ENCODE data around the gene LIMS3.
"Not testable (repeated sequence)": the region's sequence is repeated elsewhere in the genome, so short reads cannot be mapped to it uniquely, and the experiment has no call there.

The LIMS3 gene

GRCh38 chr2:109963942-109964341 lies 65.5 kb downstream of the LIMS3 start:
- H3K4me3 ChIP-seq (ENCODE audit: low read length); H3K36me3 ChIP-seq (replicated peaks; ENCODE audit: low read depth, low read length); H4K20me1 ChIP-seq (ENCODE audit: insufficient read depth, low read length); H3K4me1 ChIP-seq (ENCODE audit: low read length); H3K27ac ChIP-seq (ENCODE audit: low read length); H2AFZ ChIP-seq (ENCODE audit: low read depth, low read length); H3K9ac ChIP-seq (ENCODE audit: low read length); H3K79me2 ChIP-seq (ENCODE audit: low read length); H3K4me2 ChIP-seq (ENCODE audit: low read length); H3K27me3 ChIP-seq (ENCODE audit: low read depth, low read length); H3K9me3 ChIP-seq (ENCODE audit: insufficient read depth, low read length): not testable (repeated sequence)

DNA sequence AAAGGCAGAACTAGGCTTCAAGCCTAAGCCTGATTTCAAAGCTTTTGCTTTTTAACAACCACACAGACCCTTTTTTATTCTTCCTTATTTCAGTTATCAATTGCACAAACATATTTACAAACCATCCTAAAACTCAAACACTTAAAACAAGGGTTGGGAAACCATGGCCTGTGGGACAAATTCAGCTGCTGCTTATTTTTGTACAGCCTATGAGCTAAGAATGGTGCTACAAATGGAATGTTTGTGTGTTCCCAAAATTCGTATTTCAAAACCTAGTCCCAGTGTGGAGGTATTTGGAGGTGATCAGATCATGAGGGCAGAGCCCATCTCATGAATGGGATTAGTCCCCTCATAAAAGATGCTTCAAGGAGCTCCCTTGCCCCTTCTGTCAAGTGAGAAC lies 67.0 kb downstream of the LIMS3 start:
- H3K4me1 ChIP-seq (ENCODE audit: low read length), result not testable (repeated sequence)

DNA sequence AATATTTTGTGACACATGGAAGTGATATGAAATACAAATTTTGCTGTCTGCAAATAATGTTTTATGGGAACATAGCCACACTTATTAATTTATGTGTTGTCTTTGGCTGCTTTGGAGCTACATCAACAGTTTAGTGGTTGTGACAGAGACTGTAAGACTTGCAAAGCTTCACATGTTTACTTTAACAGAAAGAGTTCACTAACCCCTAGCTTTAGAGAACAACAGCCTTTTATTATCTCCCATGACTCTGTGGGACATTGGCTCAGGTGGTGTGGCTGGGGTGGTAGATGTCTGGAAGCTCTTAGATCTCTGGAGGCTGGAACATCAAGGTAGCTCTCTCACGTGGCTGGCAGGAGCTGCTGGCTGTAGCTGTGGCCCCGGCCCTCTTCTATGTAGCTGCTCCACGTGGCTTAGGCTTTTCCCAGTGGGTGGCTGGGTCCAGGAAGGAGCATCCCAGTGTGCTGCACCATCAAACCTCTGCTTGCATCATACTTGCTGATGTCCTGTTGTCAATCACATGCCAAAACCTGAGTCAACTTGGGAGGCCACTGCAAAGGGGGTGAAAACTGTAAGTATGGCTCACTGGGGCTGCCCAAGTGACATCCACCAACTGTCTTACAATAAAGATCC lies 67.7 kb downstream of the LIMS3 start:
- H3K9ac ChIP-seq (ENCODE audit: low read length); H3K4me3 ChIP-seq (ENCODE audit: low read length); H2AFZ ChIP-seq (ENCODE audit: low read depth, low read length); H3K27me3 ChIP-seq (ENCODE audit: low read depth, low read length); H3K4me2 ChIP-seq (ENCODE audit: low read length); H3K9me3 ChIP-seq (ENCODE audit: insufficient read depth, low read length); H3K79me2 ChIP-seq (ENCODE audit: low read length); H3K36me3 ChIP-seq (replicated peaks; ENCODE audit: low read depth, low read length); H3K4me1 ChIP-seq (ENCODE audit: low read length); H3K27ac ChIP-seq (ENCODE audit: low read length); H4K20me1 ChIP-seq (ENCODE audit: insufficient read depth, low read length): not testable (repeated sequence)

More for the DNA sequence above, 67.0 kb downstream of the LIMS3 start:
- H3K79me2 ChIP-seq (ENCODE audit: low read length); H3K9me3 ChIP-seq (ENCODE audit: insufficient read depth, low read length); H4K20me1 ChIP-seq (ENCODE audit: insufficient read depth, low read length); H2AFZ ChIP-seq (ENCODE audit: low read depth, low read length); H3K36me3 ChIP-seq (replicated peaks; ENCODE audit: low read depth, low read length); H3K9ac ChIP-seq (ENCODE audit: low read length); H3K4me3 ChIP-seq (ENCODE audit: low read length); H3K27me3 ChIP-seq (ENCODE audit: low read depth, low read length); H3K27ac ChIP-seq (ENCODE audit: low read length); H3K4me2 ChIP-seq (ENCODE audit: low read length): not testable (repeated sequence)

DNA sequence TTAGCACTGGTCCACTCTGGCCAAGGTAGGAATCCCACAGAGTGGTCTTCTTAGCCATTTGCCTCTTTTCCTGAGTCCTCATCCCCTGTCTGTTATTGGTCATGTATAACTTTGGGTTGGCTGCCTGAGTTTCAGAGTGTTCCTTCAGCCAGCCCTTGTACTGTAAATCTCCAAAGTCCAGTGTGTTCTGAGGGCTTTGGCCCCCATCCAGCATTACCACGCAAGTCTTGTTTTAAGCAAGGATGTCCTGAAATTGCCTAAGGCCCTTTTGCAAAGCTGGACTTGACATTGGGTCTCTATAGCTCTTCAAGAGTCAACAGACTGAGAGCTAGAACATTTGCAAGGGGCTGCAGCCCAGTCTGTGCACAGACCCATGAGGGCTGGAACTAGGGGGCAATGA lies 68.4 kb downstream of the LIMS3 start:
- H3K9me3 ChIP-seq (ENCODE audit: insufficient read depth, low read length); H3K79me2 ChIP-seq (ENCODE audit: low read length); H3K27me3 ChIP-seq (ENCODE audit: low read depth, low read length); H3K9ac ChIP-seq (ENCODE audit: low read length); H4K20me1 ChIP-seq (ENCODE audit: insufficient read depth, low read length); H2AFZ ChIP-seq (ENCODE audit: low read depth, low read length); H3K4me2 ChIP-seq (ENCODE audit: low read length); H3K27ac ChIP-seq (ENCODE audit: low read length); H3K4me3 ChIP-seq (ENCODE audit: low read length); H3K4me1 ChIP-seq (ENCODE audit: low read length); H3K36me3 ChIP-seq (replicated peaks; ENCODE audit: low read depth, low read length): not testable (repeated sequence)

DNA sequence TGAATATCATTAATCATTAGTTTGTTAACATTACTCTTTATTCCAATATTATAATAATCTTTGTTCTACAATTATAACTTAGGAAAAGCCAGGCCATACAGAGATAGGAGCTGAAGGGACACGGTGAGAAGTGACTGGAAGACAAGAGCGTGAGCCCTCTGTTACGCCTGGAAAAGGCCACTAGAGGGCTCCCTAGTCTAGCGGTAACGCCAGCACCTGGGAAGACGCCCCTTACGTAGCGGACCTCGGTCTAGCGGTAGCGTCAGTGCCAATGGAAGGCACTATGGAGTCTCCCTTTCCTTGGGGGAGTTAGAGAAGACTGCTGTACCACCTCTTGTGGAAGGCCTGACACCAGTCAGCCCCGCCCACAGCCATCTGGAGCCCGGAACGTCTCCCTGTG lies 71.4 kb downstream of the LIMS3 start:
- not testable (repeated sequence) for H3K4me3 ChIP-seq (ENCODE audit: low read length); H3K36me3 ChIP-seq (replicated peaks; ENCODE audit: low read depth, low read length); H3K27me3 ChIP-seq (ENCODE audit: low read depth, low read length); H2AFZ ChIP-seq (ENCODE audit: low read depth, low read length); H4K20me1 ChIP-seq (ENCODE audit: insufficient read depth, low read length); H3K27ac ChIP-seq (ENCODE audit: low read length); H3K4me2 ChIP-seq (ENCODE audit: low read length); H3K9ac ChIP-seq (ENCODE audit: low read length); H3K4me1 ChIP-seq (ENCODE audit: low read length); H3K9me3 ChIP-seq (ENCODE audit: insufficient read depth, low read length); H3K79me2 ChIP-seq (ENCODE audit: low read length)

DNA sequence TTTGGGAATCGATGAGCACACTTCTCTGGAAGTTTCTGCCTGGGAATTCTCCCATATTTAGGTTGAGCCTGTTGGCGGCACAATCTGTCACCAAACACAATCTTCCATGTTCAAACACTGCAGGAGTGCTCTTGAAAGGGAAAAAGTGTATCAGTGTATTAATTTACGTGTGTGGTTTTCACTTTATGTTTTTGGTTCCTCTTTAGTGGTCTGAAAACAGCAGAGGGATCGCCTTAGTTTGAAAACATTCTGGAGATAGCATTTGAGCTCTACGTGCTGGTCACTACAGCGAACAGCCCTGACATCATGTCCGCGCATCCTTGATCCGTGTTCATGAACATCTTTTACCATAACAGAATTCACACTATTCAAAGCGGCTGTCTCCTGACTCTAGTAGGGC lies 73.2 kb downstream of the LIMS3 start:
- H4K20me1 ChIP-seq (ENCODE audit: insufficient read depth, low read length); H3K79me2 ChIP-seq (ENCODE audit: low read length); H3K4me1 ChIP-seq (ENCODE audit: low read length); H3K27me3 ChIP-seq (ENCODE audit: low read depth, low read length); H2AFZ ChIP-seq (ENCODE audit: low read depth, low read length); H3K4me2 ChIP-seq (ENCODE audit: low read length); H3K9ac ChIP-seq (ENCODE audit: low read length); H3K9me3 ChIP-seq (ENCODE audit: insufficient read depth, low read length); H3K27ac ChIP-seq (ENCODE audit: low read length); H3K4me3 ChIP-seq (ENCODE audit: low read length); H3K36me3 ChIP-seq (replicated peaks; ENCODE audit: low read depth, low read length): not testable (repeated sequence)
